DND-41 (cell line): ENCODE data around the gene ULBP2.

Source experiments
- ATAC-seq: fragments of 200-7000 bp; cut with Tn5 transposase; 3 replicates; pipeline ENCODE4 v1.9.1; 2021; ENCODE audit warnings: low read depth; ENCODE audit not compliant: insufficient read depth
- DNase-seq: peaks from one replicate; pipeline ENCODE4 v3.0.0-alpha.2; 2020
- H2AFZ ChIP-seq: 2 replicates; pipeline ENCODE4 v1.6.0; 2012; ENCODE audit warnings: low read depth, low read length
- H3K27ac ChIP-seq: 2 replicates; pipeline ENCODE4 v1.5.1; 2012; ENCODE audit warnings: low read length, inconsistent platforms
- H3K27me3 ChIP-seq: fragments of 200-600 bp; sonication (generic); 2 replicates; pipeline ENCODE4 v1.6.0; 2012; ENCODE audit warnings: low read length, mild to moderate bottlenecking, inconsistent platforms; ENCODE audit not compliant: insufficient read depth, poor library complexity
- H3K36me3 ChIP-seq: 2 replicates; pipeline ENCODE4 v1.5.1; 2012; ENCODE audit warnings: low read length, inconsistent platforms; ENCODE audit not compliant: insufficient read depth
- H3K4me1 ChIP-seq: 2 replicates; pipeline ENCODE4 v1.5.1; 2012; ENCODE audit warnings: mild to moderate bottlenecking, low read length; ENCODE audit not compliant: insufficient read depth
- H3K4me2 ChIP-seq: 2 replicates; pipeline ENCODE4 v1.6.0; 2012; ENCODE audit warnings: mild to moderate bottlenecking, moderate library complexity, low read length, inconsistent platforms; ENCODE audit not compliant: insufficient read depth
- H3K4me3 ChIP-seq, 2 experiments: fragments of 200-600 bp in 1 of 2; shearing (Covaris generic) in 1 of 2; 2 replicates each; pipeline ENCODE4 v1.5.1; 2012 to 2016; ENCODE audit warnings: inconsistent platforms in 2 of 2, low read length in 2 of 2, mild to moderate bottlenecking in 2 of 2, low read depth in 1 of 2, moderate library complexity in 1 of 2
- H3K79me2 ChIP-seq: 2 replicates; pipeline ENCODE4 v1.6.0; 2012; ENCODE audit warnings: low read length, inconsistent platforms; ENCODE audit not compliant: insufficient read depth
- H3K9ac ChIP-seq: 2 replicates; pipeline ENCODE4 v1.6.0; 2012; ENCODE audit warnings: low read depth, mild to moderate bottlenecking, inconsistent platforms, low read length, moderate library complexity
- H3K9me3 ChIP-seq: 2 replicates; pipeline ENCODE4 v1.5.1; 2012; ENCODE audit warnings: low read length, moderate library complexity, mild to moderate bottlenecking, inconsistent platforms; ENCODE audit not compliant: insufficient read depth, severe bottlenecking
- H4K20me1 ChIP-seq: 2 replicates; pipeline ENCODE4 v1.6.0; 2012; ENCODE audit warnings: low read length; ENCODE audit not compliant: insufficient read depth
- EZH2 ChIP-seq: IDR thresholded peaks from 3 replicates; pipeline ENCODE4 v1.6.1; 2012; ENCODE audit warnings: borderline replicate concordance, low read depth, mild to moderate bottlenecking, moderate library complexity, low read length, inconsistent platforms; ENCODE audit not compliant: severe bottlenecking
- TF ChIP-seq, protein P1 (sequence below): IDR thresholded peaks from 2 replicates; pipeline ENCODE4 v1.5.1; 2012; ENCODE audit warnings: borderline replicate concordance, low read length, moderate library complexity, mild to moderate bottlenecking; ENCODE audit not compliant: poor library complexity, severe bottlenecking; ENCODE audit errors: extremely low read depth

The ULBP2 gene

DNA sequence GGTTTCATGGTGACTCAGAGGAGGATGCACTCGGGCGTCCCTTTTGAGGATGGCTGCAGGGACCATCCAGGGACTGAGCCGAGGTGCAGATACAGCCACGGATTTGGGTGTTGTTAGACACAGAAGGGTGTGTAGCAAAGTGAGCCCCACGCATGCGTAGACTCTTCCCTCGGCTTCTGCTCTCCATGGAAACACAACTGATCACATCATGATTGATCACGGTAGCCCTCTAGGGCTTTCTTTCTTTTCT, 21.3 kb downstream of the ULBP2 start:
- H3K27me3 ChIP-seq = no peaks in the 10 kb centered on the region
- TF ChIP-seq EZH2 = no peak
- peak overlapping the region; percentile 11 to 59; a peak in 3 of 4 replicates for H3K4me3 ChIP-seq
- peak overlapping the region; percentile 55 for H3K9ac ChIP-seq
- peaks cover 19% of the 10 kb centered on the region for H3K4me1 ChIP-seq
- H4K20me1 ChIP-seq = no peaks in the 10 kb centered on the region
- H3K4me2 ChIP-seq = peak overlapping the region; percentile 70
- H3K27ac ChIP-seq = peak overlapping the region; percentile 72; the same call in 1 of the 2 replicates
- no peak for DNase-seq
- H3K36me3 ChIP-seq = no peaks in the 10 kb centered on the region
- H3K9me3 ChIP-seq = peaks cover 8% of the 10 kb centered on the region
- 0 out of 3 replicates have a peak, but pooled peaks have one; percentile 1 for ATAC-seq
- H2AFZ ChIP-seq = peak overlapping the region; percentile 80
- no peaks in the 10 kb centered on the region for H3K79me2 ChIP-seq

DNA sequence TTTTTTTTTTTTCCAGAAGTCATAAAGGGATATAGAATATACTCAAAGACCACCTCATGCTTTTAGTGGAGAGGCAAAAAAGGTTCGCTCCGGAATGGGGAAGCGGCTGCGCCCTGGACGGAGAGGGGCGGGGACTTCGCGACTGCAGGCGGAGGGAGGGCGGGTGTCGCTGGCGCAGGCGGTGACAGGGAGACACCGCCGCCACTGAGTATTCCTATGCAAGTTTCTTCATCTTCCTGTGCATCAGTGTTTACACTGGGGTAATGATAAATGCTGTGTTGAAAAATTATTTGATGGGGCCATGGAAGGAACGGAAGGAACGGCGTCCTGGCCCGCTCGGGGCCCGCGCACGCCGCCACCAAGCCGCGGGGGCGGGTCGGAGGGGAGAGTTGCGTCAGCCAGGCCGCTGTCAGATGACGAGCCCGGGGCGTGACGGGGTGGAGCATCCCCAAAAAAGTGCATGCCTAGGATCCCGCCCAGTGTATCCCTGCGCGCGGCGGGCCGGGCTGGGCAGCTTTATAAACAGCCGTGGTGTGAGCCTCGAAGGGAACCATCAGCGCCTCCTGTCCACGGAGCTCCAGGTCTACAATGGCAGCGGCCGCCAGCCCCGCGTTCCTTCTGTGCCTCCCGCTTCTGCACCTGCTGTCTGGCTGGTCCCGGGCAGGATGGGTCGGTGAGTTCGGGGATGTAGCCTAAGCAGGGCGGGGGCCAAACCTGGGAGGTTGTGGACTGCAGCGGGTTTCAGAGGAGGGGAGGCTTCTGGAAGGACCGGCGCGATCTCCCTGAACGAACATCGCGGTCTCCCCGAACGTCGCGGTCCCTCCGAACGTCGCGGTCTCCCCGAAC, 21.9 kb downstream of the ULBP2 start, which contains the start of gene ULBP1:
ULBP1 (plus strand) TSS at position 482 of the 846 bp plus-strand sequence; CDS start at position 589, 107 bp downstream.
- Histone ChIP-seq H4K20me1 (no peaks in the 10 kb centered on the region), H3K4me3 (peak within 1 kb of the TSS; percentile 11 to 59; a peak in 3 of 4 replicates), H3K4me1 (peaks cover 19% of the 10 kb centered on the region), H3K36me3 (no peaks in the 10 kb centered on the region), H3K79me2 (no peaks in the 10 kb centered on the region), H3K27ac (peak within 1 kb of the TSS; percentile 72), H3K9ac (peak within 1 kb of the TSS; percentile 55), H2AFZ (peak within 1 kb of the TSS; percentile 80), H3K9me3 (peaks cover 8% of the 10 kb centered on the region), H3K27me3 (no peaks in the 10 kb centered on the region), H3K4me2 (peak within 1 kb of the TSS; percentile 70)
- ATAC-seq = peak; percentile 83
- DNase-seq = peak; percentile 82
- TF ChIP-seq, protein P1, sequence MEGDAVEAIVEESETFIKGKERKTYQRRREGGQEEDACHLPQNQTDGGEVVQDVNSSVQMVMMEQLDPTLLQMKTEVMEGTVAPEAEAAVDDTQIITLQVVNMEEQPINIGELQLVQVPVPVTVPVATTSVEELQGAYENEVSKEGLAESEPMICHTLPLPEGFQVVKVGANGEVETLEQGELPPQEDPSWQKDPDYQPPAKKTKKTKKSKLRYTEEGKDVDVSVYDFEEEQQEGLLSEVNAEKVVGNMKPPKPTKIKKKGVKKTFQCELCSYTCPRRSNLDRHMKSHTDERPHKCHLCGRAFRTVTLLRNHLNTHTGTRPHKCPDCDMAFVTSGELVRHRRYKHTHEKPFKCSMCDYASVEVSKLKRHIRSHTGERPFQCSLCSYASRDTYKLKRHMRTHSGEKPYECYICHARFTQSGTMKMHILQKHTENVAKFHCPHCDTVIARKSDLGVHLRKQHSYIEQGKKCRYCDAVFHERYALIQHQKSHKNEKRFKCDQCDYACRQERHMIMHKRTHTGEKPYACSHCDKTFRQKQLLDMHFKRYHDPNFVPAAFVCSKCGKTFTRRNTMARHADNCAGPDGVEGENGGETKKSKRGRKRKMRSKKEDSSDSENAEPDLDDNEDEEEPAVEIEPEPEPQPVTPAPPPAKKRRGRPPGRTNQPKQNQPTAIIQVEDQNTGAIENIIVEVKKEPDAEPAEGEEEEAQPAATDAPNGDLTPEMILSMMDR = no peak
- no peak for TF ChIP-seq EZH2

DNA sequence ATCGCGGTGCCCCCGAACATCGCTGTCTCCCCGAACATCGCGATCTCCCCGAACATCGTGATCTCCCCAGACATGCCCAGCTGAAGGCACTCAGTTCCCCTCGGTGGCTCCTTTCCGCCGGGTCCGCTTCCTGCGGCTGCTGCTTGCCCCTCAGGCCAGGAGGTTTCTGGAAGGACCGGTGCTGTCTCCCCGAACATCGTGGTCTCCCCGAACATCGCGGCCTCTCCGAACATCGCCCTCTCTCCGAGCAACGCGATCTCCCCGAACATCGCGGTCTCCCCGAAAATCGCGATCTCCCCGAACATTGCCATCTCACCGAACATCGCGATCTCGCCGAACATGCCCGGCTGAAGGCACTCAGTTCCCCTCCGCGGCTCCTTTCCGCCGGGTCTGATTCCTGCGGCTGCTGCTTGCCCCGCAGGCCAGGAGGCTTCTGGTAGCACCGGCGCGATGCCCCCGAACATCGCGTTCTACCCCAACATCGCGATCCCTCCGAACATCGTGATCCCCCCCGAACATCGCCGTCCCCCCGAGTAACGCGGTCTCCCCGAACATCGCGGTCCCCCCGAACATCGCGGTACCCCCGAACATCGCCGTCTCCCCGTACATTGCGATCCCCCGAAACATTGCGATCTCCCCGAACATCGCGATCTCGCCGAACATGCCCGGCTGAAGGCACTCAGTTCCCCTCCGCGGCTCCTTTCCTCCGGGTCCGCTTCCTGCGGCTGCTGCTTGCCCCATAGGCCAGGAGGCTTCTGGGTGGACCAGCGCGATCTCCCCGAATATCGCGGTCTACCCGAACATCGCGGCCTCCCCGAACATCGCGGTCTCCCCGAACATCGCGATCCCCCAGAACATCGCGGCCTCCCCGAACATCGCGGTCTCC, 22.7 kb downstream of the ULBP2 start:
- Histone ChIP-seq H3K4me1 (peaks cover 19% of the 10 kb centered on the region), H3K79me2 (no peaks in the 10 kb centered on the region), H2AFZ (peak overlapping the region; percentile 80; the same call in 1 of the 2 replicates), H3K27me3 (no peaks in the 10 kb centered on the region), H3K4me3 (peak overlapping the region in 1 of 2 experiments; percentile 59; a peak in 2 of 4 replicates), H3K9me3 (peaks cover 8% of the 10 kb centered on the region), H3K27ac (peak overlapping the region; percentile 72; the same call in 1 of the 2 replicates), H3K36me3 (no peaks in the 10 kb centered on the region), H3K4me2 (peak overlapping the region; percentile 70), H3K9ac (peak overlapping the region; percentile 55; the same call in 1 of the 2 replicates), H4K20me1 (no peaks in the 10 kb centered on the region)
- TF ChIP-seq, protein P1 = no peak
- TF ChIP-seq EZH2 = no peak
- ATAC-seq (no peak), DNase-seq (no peak)
